Panc1 (cell line): ENCODE measurements around the gene RFX2. TPM values are rescaled to one million over a fixed set of nuclear protein-coding genes. Genes with fewer than 3 reads are reported as not detected.

Source experiments
- ATAC-seq: fragments of 200-7000 bp; cut with Tn5 transposase; 2 replicates; pipeline ENCODE4 v1.9.1; 2020; ENCODE audit warnings: mild to moderate bottlenecking, moderate library complexity
- BruUV-seq: library from RNA; stranded (reverse); fragments of 400-500 nt; replicated peaks from 2 replicates; lab custom pipeline; 2021; lab: Mats Ljungman, UMichigan
- CTCF ChIA-PET: fragments of 300-600 bp; sonication (Branson Sonifier 250); formaldehyde crosslinking; loops from one replicate; lab custom pipeline; 2022; ENCODE audit warnings: antibody characterized with exemption; lab: Charles Lee
- POLR2A ChIA-PET: fragments of 300-600 bp; sonication (Branson Sonifier 250); formaldehyde crosslinking; loops from one replicate; lab custom pipeline; 2022; ENCODE audit warnings: antibody characterized with exemption; lab: Charles Lee
- DNase-seq: peaks from one replicate; pipeline ENCODE4 v3.0.0-alpha.2; 2010; ENCODE audit warnings: low read depth, low spot score
- H3K27ac ChIP-seq: 2 replicates; pipeline ENCODE4 v1.5.1; 2011; ENCODE audit warnings: mild to moderate bottlenecking, low read length, inconsistent platforms
- H3K27me3 ChIP-seq: fragments of 200-500 bp; sonication (Bioruptor generic); 2 replicates; pipeline ENCODE4 v1.6.0; 2014; ENCODE audit warnings: low read length, inconsistent platforms; ENCODE audit not compliant: control insufficient read depth, insufficient read depth
- H3K36me3 ChIP-seq: fragments of 200-500 bp; sonication (Bioruptor generic); 2 replicates; pipeline ENCODE4 v1.5.1; 2014; ENCODE audit warnings: inconsistent platforms, mild to moderate bottlenecking, low read length, moderate library complexity; ENCODE audit not compliant: control insufficient read depth, insufficient read depth
- H3K4me1 ChIP-seq: 2 replicates; pipeline ENCODE4 v1.5.1; 2011; ENCODE audit warnings: inconsistent platforms, mild to moderate bottlenecking, low read length, moderate library complexity; ENCODE audit not compliant: control insufficient read depth, insufficient read depth
- H3K4me3 ChIP-seq, 2 experiments: 2 replicates each; pipeline ENCODE4 v1.5.1; 2011 to 2012; ENCODE audit warnings: low read depth in 2 of 2, low read length in 2 of 2, mild to moderate bottlenecking in 2 of 2, inconsistent platforms in 1 of 2, moderate library complexity in 1 of 2
- H3K9me3 ChIP-seq: fragments of 200-500 bp; sonication (Bioruptor generic); 2 replicates; pipeline ENCODE4 v1.5.1; 2014; ENCODE audit warnings: low read depth, mild to moderate bottlenecking, inconsistent platforms, low read length, moderate library complexity; ENCODE audit not compliant: control insufficient read depth, insufficient read depth
- POLR2AphosphoS5 ChIP-seq: IDR thresholded peaks from 2 replicates; pipeline ENCODE4 v1.6.1; 2012; ENCODE audit warnings: mild to moderate bottlenecking, low read depth, low read length, moderate library complexity
- SIN3A ChIP-seq: IDR thresholded peaks from 2 replicates; pipeline ENCODE4 v1.6.1; 2012; ENCODE audit warnings: low read depth, mild to moderate bottlenecking, low read length, moderate library complexity, borderline replicate concordance; ENCODE audit not compliant: insufficient read depth
- TCF7L2 ChIP-seq: IDR thresholded peaks from 2 replicates; pipeline ENCODE4 v1.6.1; 2011; ENCODE audit warnings: mild to moderate bottlenecking, low read depth, low read length, inconsistent platforms
- in situ Hi-C: cut with HindIII; loops from 2 replicates; pipeline ENCODE4 v1.10.0; 2016; ENCODE audit warnings: low sequenced_read_pairs, low pct_unique_long_range_greater_than_20kb
- intact Hi-C: fragments of 100-400 bp; cut with micrococcal nuclease; formaldehyde crosslinking; loops from one replicate; pipeline ENCODE4 v1.10.0; 2022; ENCODE audit not compliant: unreplicated experiment
- total RNA-seq: library from RNA; stranded (reverse); gene quantifications from one replicate; pipeline ENCODE4 v1.2.1, GENCODE V29; 2021; ENCODE audit not compliant: unreplicated experiment
- TF ChIP-seq, protein P1 (sequence below), 2 experiments: IDR thresholded peaks; 2 replicates each; pipeline ENCODE4 v1.6.1; 2011 to 2012; ENCODE audit warnings: low read depth in 2 of 2, control low read depth in 1 of 2, low read length in 1 of 2, mild to moderate bottlenecking in 1 of 2, moderate library complexity in 1 of 2; ENCODE audit not compliant: insufficient read depth in 1 of 2
- TF ChIP-seq, protein P2 (sequence below): fragments of 450-650 bp; IDR thresholded peaks from 2 replicates; pipeline ENCODE4 v1.5.1; 2017; ENCODE audit warnings: mild to moderate bottlenecking

RFX2 gene
- total RNA-seq, 1 experiment from 2014 or later, result 8.0 TPM

DNA sequence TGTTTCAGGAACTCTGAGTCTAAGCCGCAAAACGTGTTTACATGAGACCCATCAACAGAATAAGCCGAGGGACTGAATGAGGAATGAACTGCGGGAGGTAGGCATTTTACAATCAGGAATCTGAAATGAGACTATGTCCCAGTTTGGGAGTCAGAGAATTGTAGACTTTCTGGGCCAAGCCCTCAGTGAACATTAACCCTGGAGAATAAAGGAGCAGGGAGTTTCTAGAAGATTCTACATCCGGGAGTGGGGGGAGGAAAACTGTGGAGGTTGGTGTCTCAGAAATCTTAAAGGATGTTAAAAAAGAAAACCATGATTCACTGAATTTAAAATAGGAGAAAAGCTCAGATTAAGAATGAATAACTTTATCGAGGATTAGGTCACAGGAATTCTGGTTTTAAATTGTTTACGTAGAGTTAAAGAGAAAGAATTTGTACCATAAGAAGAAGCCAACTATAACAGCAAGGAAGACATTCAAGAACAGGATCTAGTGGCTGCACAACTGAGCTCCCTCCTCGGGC is 18.5 kb downstream of the RFX2 start:
- H3K4me1 ChIP-seq, result peaks cover 20% of the 10 kb centered on the region
- no peaks in the 10 kb centered on the region for H3K27me3 ChIP-seq
- in situ Hi-C loops (no loop called here), intact Hi-C loops (no loop called here)
- H3K36me3 ChIP-seq, result no peaks in the 10 kb centered on the region
- ChIA-PET POLR2A (interaction anchor here (0.7 kb wide), 1 partner anchor 24 kb away, joined by 4 read pairs; no protein-coding TSS in a partner anchor), CTCF (interaction anchor here (0.6 to 1.5 kb wide), 2 partner anchors 31 to 44 kb away, joined by 5 to 13 read pairs; no protein-coding TSS in a partner anchor)
- TF ChIP-seq, protein P1, sequence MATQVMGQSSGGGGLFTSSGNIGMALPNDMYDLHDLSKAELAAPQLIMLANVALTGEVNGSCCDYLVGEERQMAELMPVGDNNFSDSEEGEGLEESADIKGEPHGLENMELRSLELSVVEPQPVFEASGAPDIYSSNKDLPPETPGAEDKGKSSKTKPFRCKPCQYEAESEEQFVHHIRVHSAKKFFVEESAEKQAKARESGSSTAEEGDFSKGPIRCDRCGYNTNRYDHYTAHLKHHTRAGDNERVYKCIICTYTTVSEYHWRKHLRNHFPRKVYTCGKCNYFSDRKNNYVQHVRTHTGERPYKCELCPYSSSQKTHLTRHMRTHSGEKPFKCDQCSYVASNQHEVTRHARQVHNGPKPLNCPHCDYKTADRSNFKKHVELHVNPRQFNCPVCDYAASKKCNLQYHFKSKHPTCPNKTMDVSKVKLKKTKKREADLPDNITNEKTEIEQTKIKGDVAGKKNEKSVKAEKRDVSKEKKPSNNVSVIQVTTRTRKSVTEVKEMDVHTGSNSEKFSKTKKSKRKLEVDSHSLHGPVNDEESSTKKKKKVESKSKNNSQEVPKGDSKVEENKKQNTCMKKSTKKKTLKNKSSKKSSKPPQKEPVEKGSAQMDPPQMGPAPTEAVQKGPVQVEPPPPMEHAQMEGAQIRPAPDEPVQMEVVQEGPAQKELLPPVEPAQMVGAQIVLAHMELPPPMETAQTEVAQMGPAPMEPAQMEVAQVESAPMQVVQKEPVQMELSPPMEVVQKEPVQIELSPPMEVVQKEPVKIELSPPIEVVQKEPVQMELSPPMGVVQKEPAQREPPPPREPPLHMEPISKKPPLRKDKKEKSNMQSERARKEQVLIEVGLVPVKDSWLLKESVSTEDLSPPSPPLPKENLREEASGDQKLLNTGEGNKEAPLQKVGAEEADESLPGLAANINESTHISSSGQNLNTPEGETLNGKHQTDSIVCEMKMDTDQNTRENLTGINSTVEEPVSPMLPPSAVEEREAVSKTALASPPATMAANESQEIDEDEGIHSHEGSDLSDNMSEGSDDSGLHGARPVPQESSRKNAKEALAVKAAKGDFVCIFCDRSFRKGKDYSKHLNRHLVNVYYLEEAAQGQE (IDR thresholded peaks at IDR 0.05; ENCODE audit: insufficient read depth in 1 of 2, low read depth in 2 of 2, low read length in 1 of 2), result no peak
- no peak for TF ChIP-seq TCF7L2
- TF ChIP-seq SIN3A, result no peak
- TF ChIP-seq, protein P2, sequence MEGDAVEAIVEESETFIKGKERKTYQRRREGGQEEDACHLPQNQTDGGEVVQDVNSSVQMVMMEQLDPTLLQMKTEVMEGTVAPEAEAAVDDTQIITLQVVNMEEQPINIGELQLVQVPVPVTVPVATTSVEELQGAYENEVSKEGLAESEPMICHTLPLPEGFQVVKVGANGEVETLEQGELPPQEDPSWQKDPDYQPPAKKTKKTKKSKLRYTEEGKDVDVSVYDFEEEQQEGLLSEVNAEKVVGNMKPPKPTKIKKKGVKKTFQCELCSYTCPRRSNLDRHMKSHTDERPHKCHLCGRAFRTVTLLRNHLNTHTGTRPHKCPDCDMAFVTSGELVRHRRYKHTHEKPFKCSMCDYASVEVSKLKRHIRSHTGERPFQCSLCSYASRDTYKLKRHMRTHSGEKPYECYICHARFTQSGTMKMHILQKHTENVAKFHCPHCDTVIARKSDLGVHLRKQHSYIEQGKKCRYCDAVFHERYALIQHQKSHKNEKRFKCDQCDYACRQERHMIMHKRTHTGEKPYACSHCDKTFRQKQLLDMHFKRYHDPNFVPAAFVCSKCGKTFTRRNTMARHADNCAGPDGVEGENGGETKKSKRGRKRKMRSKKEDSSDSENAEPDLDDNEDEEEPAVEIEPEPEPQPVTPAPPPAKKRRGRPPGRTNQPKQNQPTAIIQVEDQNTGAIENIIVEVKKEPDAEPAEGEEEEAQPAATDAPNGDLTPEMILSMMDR, result no peak
- no peak for TF ChIP-seq POLR2AphosphoS5
- no peaks in the 10 kb centered on the region for H3K9me3 ChIP-seq
- ATAC-seq (no peak), DNase-seq (no peak)
- no TSS peak for BruUV-seq
- H3K4me3 ChIP-seq, result peak overlapping the region; percentile 15 to 41; a peak in 3 of 4 replicates
- peak overlapping the region; percentile 49 for H3K27ac ChIP-seq

DNA sequence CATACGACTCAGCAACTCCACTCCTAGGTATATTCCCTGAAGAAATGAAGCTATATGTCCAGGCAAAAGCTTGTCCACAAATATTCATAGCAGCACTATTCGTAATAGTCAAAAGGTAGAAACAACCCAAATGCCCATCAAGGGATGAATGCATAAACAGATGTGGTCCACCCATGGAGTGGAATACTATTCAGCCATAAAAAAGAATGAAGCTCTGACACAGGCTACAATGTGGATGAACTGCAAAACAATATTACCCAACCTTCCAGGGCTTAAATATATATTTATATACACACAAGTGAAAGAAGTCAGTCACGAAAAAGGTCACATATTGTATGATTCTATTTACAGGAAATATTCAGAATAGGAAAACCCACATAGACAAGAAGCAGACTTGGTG is 19.7 kb downstream of the RFX2 start:
- in situ Hi-C loops (no loop called here), intact Hi-C loops (no loop called here)
- ATAC-seq, result no peak
- POLR2A ChIA-PET, result no interaction called here
- CTCF ChIA-PET, result no interaction called here
- peaks cover 25% of the 10 kb centered on the region for H3K4me1 ChIP-seq
- H3K36me3 ChIP-seq, result no peaks in the 10 kb centered on the region
- no peak for TF ChIP-seq TCF7L2
- no peak for TF ChIP-seq POLR2AphosphoS5
- TF ChIP-seq, protein P1 (IDR thresholded peaks at IDR 0.05; ENCODE audit: insufficient read depth in 1 of 2, low read depth in 2 of 2, low read length in 1 of 2), result no peak
- TF ChIP-seq, protein P2, result no peak
- TF ChIP-seq SIN3A, result no peak
- no peak for DNase-seq
- H3K27me3 ChIP-seq, result no peaks in the 10 kb centered on the region
- BruUV-seq, result no TSS peak
- no peak overlapping the region for H3K27ac ChIP-seq
- H3K4me3 ChIP-seq, result no peak overlapping the region
- no peaks in the 10 kb centered on the region for H3K9me3 ChIP-seq
